ENCODE data around the gene GINS2. TPM values are rescaled to one million over a fixed set of nuclear protein-coding genes. Genes with fewer than 3 reads are reported as not detected.

Gene GINS2
- total RNA-seq, 1 experiment from 2014 or later, result 71.9 TPM

DNA sequence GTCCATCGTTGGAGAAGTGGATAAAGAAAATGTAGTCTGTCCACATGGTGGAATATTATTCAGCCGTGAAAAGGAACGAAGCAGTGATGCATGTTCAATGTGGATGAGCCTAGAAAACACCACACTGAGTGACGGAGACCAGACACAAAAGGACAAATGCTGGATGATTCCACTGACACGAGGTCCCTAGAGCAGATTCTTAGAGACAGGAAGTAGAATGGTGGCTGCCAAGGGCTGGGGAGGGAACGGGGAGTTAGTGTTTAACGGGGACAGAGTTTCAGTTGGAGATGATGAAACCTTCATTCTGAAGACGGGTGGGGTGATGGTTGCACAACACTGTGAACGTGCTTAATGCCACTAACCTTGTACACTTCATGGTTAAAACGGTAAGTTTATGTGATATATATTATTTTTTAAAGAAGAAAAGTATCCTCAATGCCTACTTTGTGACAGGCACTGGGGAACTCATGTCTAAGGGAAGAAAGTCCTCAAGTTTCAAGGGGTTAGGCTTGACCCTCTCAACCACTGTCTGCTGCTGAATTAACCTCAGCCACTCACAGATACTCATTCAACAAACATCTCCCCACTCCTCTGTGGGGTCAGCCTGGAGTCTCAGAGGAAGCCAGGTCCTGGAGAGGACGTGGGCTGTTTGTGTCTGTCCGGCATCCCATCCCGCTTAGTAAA, 44.5 kb upstream of the GINS2 start:
- H3K4me3 ChIP-seq (ENCODE audit: low read depth, low read length, poor library complexity, severe bottlenecking), result no peak overlapping the region
- TF ChIP-seq, protein P1, sequence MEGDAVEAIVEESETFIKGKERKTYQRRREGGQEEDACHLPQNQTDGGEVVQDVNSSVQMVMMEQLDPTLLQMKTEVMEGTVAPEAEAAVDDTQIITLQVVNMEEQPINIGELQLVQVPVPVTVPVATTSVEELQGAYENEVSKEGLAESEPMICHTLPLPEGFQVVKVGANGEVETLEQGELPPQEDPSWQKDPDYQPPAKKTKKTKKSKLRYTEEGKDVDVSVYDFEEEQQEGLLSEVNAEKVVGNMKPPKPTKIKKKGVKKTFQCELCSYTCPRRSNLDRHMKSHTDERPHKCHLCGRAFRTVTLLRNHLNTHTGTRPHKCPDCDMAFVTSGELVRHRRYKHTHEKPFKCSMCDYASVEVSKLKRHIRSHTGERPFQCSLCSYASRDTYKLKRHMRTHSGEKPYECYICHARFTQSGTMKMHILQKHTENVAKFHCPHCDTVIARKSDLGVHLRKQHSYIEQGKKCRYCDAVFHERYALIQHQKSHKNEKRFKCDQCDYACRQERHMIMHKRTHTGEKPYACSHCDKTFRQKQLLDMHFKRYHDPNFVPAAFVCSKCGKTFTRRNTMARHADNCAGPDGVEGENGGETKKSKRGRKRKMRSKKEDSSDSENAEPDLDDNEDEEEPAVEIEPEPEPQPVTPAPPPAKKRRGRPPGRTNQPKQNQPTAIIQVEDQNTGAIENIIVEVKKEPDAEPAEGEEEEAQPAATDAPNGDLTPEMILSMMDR (conservative IDR thresholded peaks at IDR 0.05; ENCODE audit: low read depth, low read length), result no peak
- no peak for TF ChIP-seq EZH2 (IDR thresholded peaks at IDR 0.05; ENCODE audit: borderline replicate concordance, low read depth, low read length, poor library complexity, severe bottlenecking)
- no peaks in the 10 kb centered on the region for H3K36me3 ChIP-seq (ENCODE audit: insufficient read depth, low read length, poor library complexity, severe bottlenecking)
- H3K27me3 ChIP-seq (replicated peaks; ENCODE audit: insufficient read depth, low read depth, low read length, poor library complexity), result no peaks in the 10 kb centered on the region
- no peak for DNase-seq (ENCODE audit: low spot score)
- ChIA-PET POLR2A (ENCODE audit: low non-redundant PET) (no interaction called here), CTCF (no interaction called here)
- no peak overlapping the region for H3K27ac ChIP-seq (ENCODE audit: low read depth, low read length, poor library complexity, severe bottlenecking)
- BruUV-seq (replicated peaks), result no TSS peak
- intact Hi-C loops (cut with micrococcal nuclease; ENCODE audit: unreplicated experiment), result no loop called here
- no peaks in the 10 kb centered on the region for H3K9me3 ChIP-seq (ENCODE audit: low read depth, low read length, poor library complexity, severe bottlenecking)
- H3K4me1 ChIP-seq (ENCODE audit: insufficient read depth, low read length, poor library complexity, severe bottlenecking), result peaks cover 7% of the 10 kb centered on the region

GRCh38 chr16:85731179-85731578, 42.4 kb upstream of the GINS2 start:
- H3K9me3 ChIP-seq (ENCODE audit: low read depth, low read length, poor library complexity, severe bottlenecking), result no peaks in the 10 kb centered on the region
- H3K27me3 ChIP-seq (replicated peaks; ENCODE audit: insufficient read depth, low read depth, low read length, poor library complexity), result no peaks in the 10 kb centered on the region
- TF ChIP-seq, protein P1 (conservative IDR thresholded peaks at IDR 0.05; ENCODE audit: low read depth, low read length), result no peak
- no peak for TF ChIP-seq EZH2 (IDR thresholded peaks at IDR 0.05; ENCODE audit: borderline replicate concordance, low read depth, low read length, poor library complexity, severe bottlenecking)
- DNase-seq (ENCODE audit: low spot score), result no peak
- CTCF ChIA-PET, result no interaction called here
- no peak overlapping the region for H3K27ac ChIP-seq (ENCODE audit: low read depth, low read length, poor library complexity, severe bottlenecking)
- H3K4me1 ChIP-seq (ENCODE audit: insufficient read depth, low read length, poor library complexity, severe bottlenecking), result peaks cover 7% of the 10 kb centered on the region
- intact Hi-C loops (cut with micrococcal nuclease; ENCODE audit: unreplicated experiment), result no loop called here
- no peak overlapping the region for H3K4me3 ChIP-seq (ENCODE audit: low read depth, low read length, poor library complexity, severe bottlenecking)
- POLR2A ChIA-PET (ENCODE audit: low non-redundant PET), result no interaction called here
- H3K36me3 ChIP-seq (ENCODE audit: insufficient read depth, low read length, poor library complexity, severe bottlenecking), result no peaks in the 10 kb centered on the region
- no TSS peak for BruUV-seq (replicated peaks)

DNA sequence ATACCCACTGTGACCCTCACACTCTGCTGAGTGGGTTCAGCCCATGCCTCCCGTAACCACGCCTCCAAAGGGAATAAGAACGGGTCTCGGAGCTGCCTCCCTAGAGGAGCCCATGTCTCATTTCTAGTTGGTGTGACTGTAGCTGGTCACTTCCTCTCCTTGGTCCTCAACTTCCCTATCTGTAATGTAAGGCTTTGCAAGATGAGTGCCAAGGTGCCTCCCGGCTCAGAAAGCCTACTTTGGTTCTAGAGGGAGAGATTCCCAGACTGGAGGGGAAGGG, 41.4 kb upstream of the GINS2 start:
- H3K4me3 ChIP-seq (ENCODE audit: low read depth, low read length, poor library complexity, severe bottlenecking), result no peak overlapping the region
- POLR2A ChIA-PET (ENCODE audit: low non-redundant PET), result interaction anchor here (0.5 kb wide), 1 partner anchor 19 kb away, joined by 4 read pairs; no protein-coding TSS in a partner anchor
- H3K27me3 ChIP-seq (replicated peaks; ENCODE audit: insufficient read depth, low read depth, low read length, poor library complexity), result no peaks in the 10 kb centered on the region
- intact Hi-C loops (cut with micrococcal nuclease; ENCODE audit: unreplicated experiment), result no loop called here
- BruUV-seq (replicated peaks), result no TSS peak
- H3K27ac ChIP-seq (ENCODE audit: low read depth, low read length, poor library complexity, severe bottlenecking), result no peak overlapping the region
- no peak for DNase-seq (ENCODE audit: low spot score)
- CTCF ChIA-PET, result no interaction called here
- no peaks in the 10 kb centered on the region for H3K9me3 ChIP-seq (ENCODE audit: low read depth, low read length, poor library complexity, severe bottlenecking)
- no peaks in the 10 kb centered on the region for H3K36me3 ChIP-seq (ENCODE audit: insufficient read depth, low read length, poor library complexity, severe bottlenecking)
- H3K4me1 ChIP-seq (ENCODE audit: insufficient read depth, low read length, poor library complexity, severe bottlenecking), result peaks cover 7% of the 10 kb centered on the region
- no peak for TF ChIP-seq EZH2 (IDR thresholded peaks at IDR 0.05; ENCODE audit: borderline replicate concordance, low read depth, low read length, poor library complexity, severe bottlenecking)
- TF ChIP-seq, protein P1 (conservative IDR thresholded peaks at IDR 0.05; ENCODE audit: low read depth, low read length), result no peak

All from A673 (cell line).